Neural progenitor cell (in vitro differentiated cells): ENCODE measurements around the gene PRKCB. TPM values are rescaled to one million over a fixed set of nuclear protein-coding genes. Genes with fewer than 3 reads are reported as not detected.

ENCODE experiments used
- DNase-seq: peaks from one replicate; pipeline ENCODE4 v3.0.0-alpha.2; 2016; ENCODE audit warnings: low spot score
- H2AFZ ChIP-seq: fragments of 200-600 bp; sonication (generic); replicated peaks from 2 replicates; pipeline ENCODE4 v1.6.1; 2016; ENCODE audit warnings: antibody characterized with exemption
- H3F3A ChIP-seq: fragments of 200-600 bp; sonication (generic); 2 replicates; pipeline ENCODE4 v1.6.1; 2016; ENCODE audit warnings: antibody characterized with exemption, low read depth
- H3K27ac ChIP-seq: fragments of 200-600 bp; sonication (generic); 2 replicates; pipeline ENCODE4 v1.5.1; 2016; ENCODE audit warnings: mild to moderate bottlenecking
- H3K27me3 ChIP-seq: fragments of 200-600 bp; sonication (generic); 2 replicates; pipeline ENCODE4 v1.6.1; 2016; ENCODE audit warnings: mild to moderate bottlenecking, moderate library complexity
- H3K36me3 ChIP-seq: fragments of 200-600 bp; sonication (generic); 2 replicates; pipeline ENCODE4 v1.5.1; 2016
- H3K4me1 ChIP-seq: fragments of 200-600 bp; sonication (generic); 2 replicates; pipeline ENCODE4 v1.6.1; 2016; ENCODE audit warnings: mixed run types
- H3K4me2 ChIP-seq: fragments of 200-600 bp; sonication (generic); 2 replicates; pipeline ENCODE4 v1.6.1; 2016
- H3K4me3 ChIP-seq: fragments of 200-600 bp; sonication (generic); 2 replicates; pipeline ENCODE4 v1.5.1; 2016
- H3K79me2 ChIP-seq: fragments of 200-600 bp; sonication (generic); 2 replicates; pipeline ENCODE4 v1.6.1; 2016; ENCODE audit warnings: low read depth
- H3K9ac ChIP-seq: fragments of 200-600 bp; sonication (generic); 2 replicates; pipeline ENCODE4 v1.6.1; 2016
- H3K9me3 ChIP-seq: fragments of 200-600 bp; sonication (generic); 2 replicates; pipeline ENCODE4 v1.5.1; 2016; ENCODE audit warnings: low read depth
- H4K20me1 ChIP-seq: fragments of 200-600 bp; sonication (generic); 2 replicates; pipeline ENCODE4 v1.6.1; 2016; ENCODE audit warnings: low read depth
- H3K27ac Mint-ChIP-seq: 3 replicates; pipeline ENCODE4 v1.8.0; 2021; ENCODE audit warnings: mixed read lengths
- H3K27me3 Mint-ChIP-seq: 2 replicates; pipeline ENCODE4 v1.8.0; 2022; ENCODE audit warnings: low read depth, mild to moderate bottlenecking, inconsistent platforms, moderate library complexity, mixed read lengths; ENCODE audit not compliant: insufficient read depth
- H3K36me3 Mint-ChIP-seq: 3 replicates; pipeline ENCODE4 v1.8.0; 2021; ENCODE audit warnings: mixed read lengths
- H3K4me1 Mint-ChIP-seq: 3 replicates; pipeline ENCODE4 v1.8.0; 2021; ENCODE audit warnings: mixed read lengths
- H3K4me3 Mint-ChIP-seq: 3 replicates; pipeline ENCODE4 v1.8.0; 2021; ENCODE audit warnings: mild to moderate bottlenecking, moderate library complexity, mixed read lengths
- H3K9me3 Mint-ChIP-seq: 3 replicates; pipeline ENCODE4 v1.8.0; 2020; ENCODE audit warnings: mixed read lengths
- EZH2 ChIP-seq: fragments of 200-600 bp; sonication (generic); IDR thresholded peaks from 2 replicates; pipeline ENCODE4 v1.6.1; 2017; ENCODE audit warnings: antibody characterized with exemption, mild to moderate bottlenecking, moderate library complexity
- EZH2phosphoT487 ChIP-seq: fragments of 200-600 bp; sonication (generic); IDR thresholded peaks from 2 replicates; pipeline ENCODE4 v1.6.1; 2017; ENCODE audit warnings: antibody characterized with exemption
- total RNA-seq: library from RNA; depleted of rRNA; stranded (reverse); fragments of >200 nt; gene quantifications from 2 replicates; pipeline ENCODE4 v1.2.3, GENCODE V29; 2015; ENCODE audit warnings: low replicate concordance
- TF ChIP-seq, protein P1 (sequence below): fragments of 200-600 bp; sonication (generic); IDR thresholded peaks from 2 replicates; pipeline ENCODE4 v1.5.1; 2017; ENCODE audit warnings: antibody characterized with exemption, mild to moderate bottlenecking

Gene PRKCB
- total RNA-seq, 1 donor from 2014 or later: 9.5 TPM

GRCh38 chr16:23941963-23942564, 106.3 kb downstream of the PRKCB start:
- no peak overlapping the region for H3K4me3 Mint-ChIP-seq

DNA sequence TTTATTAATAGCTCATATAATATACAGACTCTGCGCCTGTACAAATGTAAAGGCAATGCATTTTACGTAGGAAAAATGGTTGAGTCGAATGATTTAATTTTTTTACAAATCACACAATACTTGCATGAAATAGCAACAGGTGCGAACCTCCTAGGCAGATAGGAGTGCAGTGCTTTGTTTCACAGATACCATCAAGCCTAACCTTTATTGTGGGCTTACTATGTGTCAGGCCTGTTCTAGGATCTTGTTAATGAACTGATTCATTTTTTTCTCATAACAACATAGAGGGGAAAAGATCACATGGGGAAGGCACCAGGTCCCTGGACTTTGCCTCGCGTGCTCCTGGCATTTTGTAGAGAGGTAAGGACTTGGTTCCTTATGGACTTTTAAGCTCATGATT, 107.8 kb downstream of the PRKCB start:
- Mint-ChIP-seq H3K4me1 (peaks cover 36% of the 10 kb centered on the region), H3K27me3 (peaks cover 2% of the 10 kb centered on the region), H3K9me3 (no peaks in the 10 kb centered on the region), H3K36me3 (no peaks in the 10 kb centered on the region), H3K27ac (no peak overlapping the region), H3K4me3 (no peak overlapping the region)
- no peaks in the 10 kb centered on the region for H3K9me3 ChIP-seq
- DNase-seq: no peak
- H3K4me3 ChIP-seq: no peak overlapping the region
- no peaks in the 10 kb centered on the region for H3K36me3 ChIP-seq
- no peak overlapping the region for H2AFZ ChIP-seq
- H4K20me1 ChIP-seq: no peaks in the 10 kb centered on the region
- H3K4me2 ChIP-seq: no peak overlapping the region
- H3K79me2 ChIP-seq: no peaks in the 10 kb centered on the region
- no peak for TF ChIP-seq EZH2
- TF ChIP-seq, protein P1, sequence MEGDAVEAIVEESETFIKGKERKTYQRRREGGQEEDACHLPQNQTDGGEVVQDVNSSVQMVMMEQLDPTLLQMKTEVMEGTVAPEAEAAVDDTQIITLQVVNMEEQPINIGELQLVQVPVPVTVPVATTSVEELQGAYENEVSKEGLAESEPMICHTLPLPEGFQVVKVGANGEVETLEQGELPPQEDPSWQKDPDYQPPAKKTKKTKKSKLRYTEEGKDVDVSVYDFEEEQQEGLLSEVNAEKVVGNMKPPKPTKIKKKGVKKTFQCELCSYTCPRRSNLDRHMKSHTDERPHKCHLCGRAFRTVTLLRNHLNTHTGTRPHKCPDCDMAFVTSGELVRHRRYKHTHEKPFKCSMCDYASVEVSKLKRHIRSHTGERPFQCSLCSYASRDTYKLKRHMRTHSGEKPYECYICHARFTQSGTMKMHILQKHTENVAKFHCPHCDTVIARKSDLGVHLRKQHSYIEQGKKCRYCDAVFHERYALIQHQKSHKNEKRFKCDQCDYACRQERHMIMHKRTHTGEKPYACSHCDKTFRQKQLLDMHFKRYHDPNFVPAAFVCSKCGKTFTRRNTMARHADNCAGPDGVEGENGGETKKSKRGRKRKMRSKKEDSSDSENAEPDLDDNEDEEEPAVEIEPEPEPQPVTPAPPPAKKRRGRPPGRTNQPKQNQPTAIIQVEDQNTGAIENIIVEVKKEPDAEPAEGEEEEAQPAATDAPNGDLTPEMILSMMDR: no peak
- no peak for TF ChIP-seq EZH2phosphoT487
- peaks cover 18% of the 10 kb centered on the region for H3K4me1 ChIP-seq
- no peaks in the 10 kb centered on the region for H3K27me3 ChIP-seq
- H3K9ac ChIP-seq: no peak overlapping the region
- peaks cover 7% of the 10 kb centered on the region for H3F3A ChIP-seq
- no peak overlapping the region for H3K27ac ChIP-seq

More at GRCh38 chr16:23941963-23942564, 106.3 kb downstream of the PRKCB start:
- DNase-seq: no peak
- H3K4me2 ChIP-seq: no peak overlapping the region
- no peaks in the 10 kb centered on the region for H3K36me3 Mint-ChIP-seq
- H3K9me3 ChIP-seq: no peaks in the 10 kb centered on the region
- no peak overlapping the region for H3K27ac ChIP-seq
- H3K9me3 Mint-ChIP-seq: no peaks in the 10 kb centered on the region
- H3K4me1 ChIP-seq: peaks cover 18% of the 10 kb centered on the region
- no peak overlapping the region for H3K4me3 ChIP-seq
- no peak overlapping the region for H2AFZ ChIP-seq
- no peaks in the 10 kb centered on the region for H3K36me3 ChIP-seq
- no peaks in the 10 kb centered on the region for H3K27me3 ChIP-seq
- no peak overlapping the region for H3K27ac Mint-ChIP-seq
- H3F3A ChIP-seq: peaks cover 7% of the 10 kb centered on the region
- H3K79me2 ChIP-seq: no peaks in the 10 kb centered on the region
- TF ChIP-seq, protein P1: no peak
- TF ChIP-seq EZH2phosphoT487: no peak
- no peak for TF ChIP-seq EZH2
- no peaks in the 10 kb centered on the region for H4K20me1 ChIP-seq
- H3K4me1 Mint-ChIP-seq: peaks cover 29% of the 10 kb centered on the region
- peaks cover 2% of the 10 kb centered on the region for H3K27me3 Mint-ChIP-seq
- no peak overlapping the region for H3K9ac ChIP-seq

GRCh38 chr16:23944381-23944780, 108.6 kb downstream of the PRKCB start:
- Histone ChIP-seq H3K9me3 (no peaks in the 10 kb centered on the region), H3K79me2 (no peaks in the 10 kb centered on the region), H3K9ac (no peak overlapping the region), H3K27ac (no peak overlapping the region), H3K27me3 (no peaks in the 10 kb centered on the region), H3F3A (peaks cover 7% of the 10 kb centered on the region), H4K20me1 (no peaks in the 10 kb centered on the region), H3K4me1 (peaks cover 23% of the 10 kb centered on the region), H3K4me2 (peak overlapping the region; percentile 54), H2AFZ (no peak overlapping the region), H3K4me3 (no peak overlapping the region), H3K36me3 (no peaks in the 10 kb centered on the region)
- H3K27me3 Mint-ChIP-seq: peaks cover 2% of the 10 kb centered on the region
- H3K4me1 Mint-ChIP-seq: peaks cover 36% of the 10 kb centered on the region
- H3K4me3 Mint-ChIP-seq: no peak overlapping the region
- DNase-seq: no peak
- no peaks in the 10 kb centered on the region for H3K36me3 Mint-ChIP-seq
- TF ChIP-seq EZH2phosphoT487 (no peak), EZH2 (no peak)
- TF ChIP-seq, protein P1: no peak
- no peaks in the 10 kb centered on the region for H3K9me3 Mint-ChIP-seq
- H3K27ac Mint-ChIP-seq: no peak overlapping the region
